Measurements from ENCODE around the gene JCAD. TPM values are rescaled to one million over a fixed set of nuclear protein-coding genes. Genes with fewer than 3 reads are reported as not detected.
"Not testable (repeated sequence)": the region's sequence is repeated elsewhere in the genome, so short reads cannot be mapped to it uniquely, and the experiment has no call there.

Gene JCAD
- total RNA-seq, 1 donor from 2014 or later: 27.3 TPM

GRCh38 chr10:29982997-29983648 is 76.3 kb downstream of the JCAD start:
- no peak overlapping the region for H3K27ac ChIP-seq (ENCODE audit: low read depth, low read length)
- no peaks in the 10 kb centered on the region for H3K79me2 ChIP-seq (ENCODE audit: insufficient read depth, low read length)
- H3K9me3 ChIP-seq (ENCODE audit: insufficient read depth, low read depth, low read length): peaks cover 6% of the 10 kb centered on the region
- H3K4me2 ChIP-seq (ENCODE audit: low read length): no peak overlapping the region
- Mint-ChIP-seq H3K4me1 (ENCODE audit: low read depth, unreplicated experiment) (no peaks in the 10 kb centered on the region), H3K9me3 (ENCODE audit: unreplicated experiment) (no peaks in the 10 kb centered on the region), H3K4me3 (ENCODE audit: unreplicated experiment) (no peak overlapping the region), H3K36me3 (ENCODE audit: low read depth, unreplicated experiment) (peaks cover 2% of the 10 kb centered on the region), H3K27me3 (ENCODE audit: low read depth, unreplicated experiment) (no peaks in the 10 kb centered on the region), H3K27ac (ENCODE audit: unreplicated experiment) (no peak overlapping the region)
- TF ChIP-seq EZH2 (IDR thresholded peaks at IDR 0.05; ENCODE audit: insufficient read depth, low read length) (no peak), CTCF (IDR thresholded peaks at IDR 0.05; ENCODE audit: insufficient read depth, low read depth, low read length) (no peak)
- FAIRE-seq: no peak
- no peaks in the 10 kb centered on the region for H3K36me3 ChIP-seq (ENCODE audit: insufficient read depth, low read length)
- no peaks in the 10 kb centered on the region for H3K27me3 ChIP-seq (ENCODE audit: insufficient read depth, low read length)
- H2AFZ ChIP-seq (ENCODE audit: low read depth, low read length): no peak overlapping the region
- no peaks in the 10 kb centered on the region for H3K4me1 ChIP-seq (ENCODE audit: insufficient read depth, low read length)
- no peak overlapping the region for H3K9ac ChIP-seq (ENCODE audit: low read length)
- H4K20me1 ChIP-seq (ENCODE audit: insufficient read depth, low read length): no peaks in the 10 kb centered on the region
- no peak overlapping the region for H3K4me3 ChIP-seq (ENCODE audit: insufficient read depth, low read depth, low read length)
- no peak for DNase-seq (ENCODE audit: low read depth)

- Mint-ChIP-seq H3K4me1 (ENCODE audit: low read depth, unreplicated experiment) (no peaks in the 10 kb centered on the region), H3K4me3 (ENCODE audit: unreplicated experiment) (no peak overlapping the region), H3K27me3 (ENCODE audit: low read depth, unreplicated experiment) (no peaks in the 10 kb centered on the region), H3K36me3 (ENCODE audit: low read depth, unreplicated experiment) (peaks cover 2% of the 10 kb centered on the region), H3K27ac (ENCODE audit: unreplicated experiment) (no peak overlapping the region), H3K9me3 (ENCODE audit: unreplicated experiment) (no peaks in the 10 kb centered on the region)
- Histone ChIP-seq H3K4me2 (ENCODE audit: low read length) (no peak overlapping the region), H3K27ac (ENCODE audit: low read depth, low read length) (no peak overlapping the region), H3K36me3 (ENCODE audit: insufficient read depth, low read length) (no peaks in the 10 kb centered on the region), H3K4me3 (ENCODE audit: insufficient read depth, low read depth, low read length) (no peak overlapping the region), H3K79me2 (ENCODE audit: insufficient read depth, low read length) (no peaks in the 10 kb centered on the region), H3K4me1 (ENCODE audit: insufficient read depth, low read length) (no peaks in the 10 kb centered on the region), H4K20me1 (ENCODE audit: insufficient read depth, low read length) (no peaks in the 10 kb centered on the region), H3K27me3 (ENCODE audit: insufficient read depth, low read length) (no peaks in the 10 kb centered on the region), H3K9me3 (ENCODE audit: insufficient read depth, low read depth, low read length) (peaks cover 6% of the 10 kb centered on the region), H2AFZ (ENCODE audit: low read depth, low read length) (no peak overlapping the region), H3K9ac (ENCODE audit: low read length) (no peak overlapping the region)
- no peak for FAIRE-seq
- TF ChIP-seq EZH2 (IDR thresholded peaks at IDR 0.05; ENCODE audit: insufficient read depth, low read length): no peak
- no peak for TF ChIP-seq CTCF (IDR thresholded peaks at IDR 0.05; ENCODE audit: insufficient read depth, low read depth, low read length)
- no peak for DNase-seq (ENCODE audit: low read depth)
Observed at GRCh38 chr10:29981510-29981909, 77.9 kb downstream of the JCAD start.

- Histone ChIP-seq H2AFZ (ENCODE audit: low read depth, low read length) (no peak overlapping the region), H4K20me1 (ENCODE audit: insufficient read depth, low read length) (no peaks in the 10 kb centered on the region), H3K9ac (ENCODE audit: low read length) (no peak overlapping the region), H3K4me1 (ENCODE audit: insufficient read depth, low read length) (no peaks in the 10 kb centered on the region), H3K4me3 (ENCODE audit: insufficient read depth, low read depth, low read length) (no peak overlapping the region), H3K9me3 (ENCODE audit: insufficient read depth, low read depth, low read length) (peaks cover 6% of the 10 kb centered on the region), H3K79me2 (ENCODE audit: insufficient read depth, low read length) (no peaks in the 10 kb centered on the region), H3K4me2 (ENCODE audit: low read length) (no peak overlapping the region), H3K36me3 (ENCODE audit: insufficient read depth, low read length) (no peaks in the 10 kb centered on the region), H3K27me3 (ENCODE audit: insufficient read depth, low read length) (no peaks in the 10 kb centered on the region), H3K27ac (ENCODE audit: low read depth, low read length) (no peak overlapping the region)
- H3K36me3 Mint-ChIP-seq (ENCODE audit: low read depth, unreplicated experiment): no peaks in the 10 kb centered on the region
- FAIRE-seq (no peak), DNase-seq (ENCODE audit: low read depth) (peak; percentile 60)
- no peaks in the 10 kb centered on the region for H3K27me3 Mint-ChIP-seq (ENCODE audit: low read depth, unreplicated experiment)
- no peak overlapping the region for H3K4me3 Mint-ChIP-seq (ENCODE audit: unreplicated experiment)
- no peak overlapping the region for H3K27ac Mint-ChIP-seq (ENCODE audit: unreplicated experiment)
- no peak for TF ChIP-seq EZH2 (IDR thresholded peaks at IDR 0.05; ENCODE audit: insufficient read depth, low read length)
- no peak for TF ChIP-seq CTCF (IDR thresholded peaks at IDR 0.05; ENCODE audit: insufficient read depth, low read depth, low read length)
- H3K4me1 Mint-ChIP-seq (ENCODE audit: low read depth, unreplicated experiment): no peaks in the 10 kb centered on the region
- no peaks in the 10 kb centered on the region for H3K9me3 Mint-ChIP-seq (ENCODE audit: unreplicated experiment)
Observed at GRCh38 chr10:29980084-29980483, 79.3 kb downstream of the JCAD start.

- H3K9ac ChIP-seq (ENCODE audit: low read length); H3K4me1 ChIP-seq (ENCODE audit: insufficient read depth, low read length); H3K4me1 Mint-ChIP-seq (ENCODE audit: low read depth, unreplicated experiment); H3K27ac Mint-ChIP-seq (ENCODE audit: unreplicated experiment); DNase-seq (ENCODE audit: low read depth); H3K4me2 ChIP-seq (ENCODE audit: low read length); H3K79me2 ChIP-seq (ENCODE audit: insufficient read depth, low read length); H3K9me3 ChIP-seq (ENCODE audit: insufficient read depth, low read depth, low read length); H3K36me3 ChIP-seq (ENCODE audit: insufficient read depth, low read length); H3K4me3 Mint-ChIP-seq (ENCODE audit: unreplicated experiment); H3K9me3 Mint-ChIP-seq (ENCODE audit: unreplicated experiment); H3K36me3 Mint-ChIP-seq (ENCODE audit: low read depth, unreplicated experiment); H3K27me3 ChIP-seq (ENCODE audit: insufficient read depth, low read length); H4K20me1 ChIP-seq (ENCODE audit: insufficient read depth, low read length); H3K4me3 ChIP-seq (ENCODE audit: insufficient read depth, low read depth, low read length); FAIRE-seq; H2AFZ ChIP-seq (ENCODE audit: low read depth, low read length); H3K27ac ChIP-seq (ENCODE audit: low read depth, low read length); H3K27me3 Mint-ChIP-seq (ENCODE audit: low read depth, unreplicated experiment): not testable (repeated sequence)
Observed at GRCh38 chr10:29979421-29979779, 80.0 kb downstream of the JCAD start.

All from astrocyte (in vitro differentiated cells and primary cell).